Smooth muscle cell (in vitro differentiated cells): ENCODE results near the gene AMBP. TPM values are rescaled to one million over a fixed set of nuclear protein-coding genes. Genes with fewer than 3 reads are reported as not detected.
A peak's percentile ranks its signal among the peaks of the same experiment; 100 is the strongest.

Source experiments
- DNase-seq: peaks from one replicate; lab custom pipeline; 2025; ENCODE audit not compliant: unreplicated experiment; lab: John Stamatoyannopoulos, UW
- H2AFZ ChIP-seq: fragments of 200-600 bp; sonication (generic); 2 replicates; pipeline ENCODE4 v1.6.0; 2016; ENCODE audit warnings: antibody characterized with exemption, low read depth, mild to moderate bottlenecking
- H3F3A ChIP-seq: fragments of 200-600 bp; sonication (generic); 2 replicates; pipeline ENCODE4 v1.6.0; 2017; ENCODE audit warnings: antibody characterized with exemption, low read depth
- H3K27ac ChIP-seq: fragments of 200-600 bp; sonication (generic); 2 replicates; pipeline ENCODE4 v1.5.1; 2016; ENCODE audit warnings: low read depth, mild to moderate bottlenecking
- H3K27me3 ChIP-seq: fragments of 200-600 bp; sonication (generic); 2 replicates; pipeline ENCODE4 v1.6.1; 2016; ENCODE audit warnings: low read depth, mild to moderate bottlenecking
- H3K36me3 ChIP-seq: fragments of 200-600 bp; sonication (generic); 2 replicates; pipeline ENCODE4 v1.5.1; 2016; ENCODE audit warnings: low read depth
- H3K4me1 ChIP-seq: fragments of 200-600 bp; sonication (generic); 2 replicates; pipeline ENCODE4 v1.5.1; 2016; ENCODE audit warnings: low read depth
- H3K4me2 ChIP-seq: fragments of 200-600 bp; sonication (generic); 2 replicates; pipeline ENCODE4 v1.6.0; 2016; ENCODE audit warnings: mild to moderate bottlenecking
- H3K4me3 ChIP-seq: fragments of 200-600 bp; sonication (generic); 2 replicates; pipeline ENCODE4 v1.5.1; 2016; ENCODE audit warnings: mild to moderate bottlenecking
- H3K79me2 ChIP-seq: fragments of 200-600 bp; sonication (generic); 2 replicates; pipeline ENCODE4 v1.6.0; 2016; ENCODE audit warnings: low read depth, mild to moderate bottlenecking
- H3K9ac ChIP-seq: fragments of 200-600 bp; sonication (generic); 2 replicates; pipeline ENCODE4 v1.6.0; 2016; ENCODE audit warnings: low read depth
- H3K9me3 ChIP-seq: fragments of 200-600 bp; sonication (generic); replicated peaks from 2 replicates; pipeline ENCODE4 v1.5.1; 2016; ENCODE audit warnings: low read depth
- H4K20me1 ChIP-seq: fragments of 200-600 bp; sonication (generic); 2 replicates; pipeline ENCODE4 v1.6.0; 2016; ENCODE audit warnings: low read depth
- CTCF ChIP-seq: fragments of 200-600 bp; sonication (generic); IDR thresholded peaks from 2 replicates; pipeline ENCODE4 v1.5.1; 2017; ENCODE audit warnings: borderline replicate concordance, mild to moderate bottlenecking, antibody characterized with exemption; ENCODE audit not compliant: insufficient read depth, poor library complexity, severe bottlenecking
- WGBS: methylation state at CpG from one replicate; pipeline ENCODE4 v1.1.7; 2016; ENCODE audit warnings: low lambda C conversion rate; 5-methylcytosine and 5-hydroxymethylcytosine counted together
- polyA plus RNA-seq: library from polyadenylated mRNA; unstranded; fragments of >200 nt; fragmentation: Nextera tagmentation; extraction: Ambion mirVana; gene quantifications from 2 replicates; pipeline ENCODE4 v1.2.1, GENCODE V29; 2016
- total RNA-seq: library from RNA; depleted of rRNA; stranded (reverse); fragments of >200 nt; gene quantifications from 2 replicates; pipeline ENCODE4 v1.2.3, GENCODE V29; 2014

AMBP gene
- total and polyA plus RNA-seq, 2 experiments from 2014 or later, result 0.35 TPM; not detected in 1

- H3K27ac ChIP-seq, result no peak overlapping the region
- no peaks in the 10 kb centered on the region for H3K4me1 ChIP-seq
- peaks cover 19% of the 10 kb centered on the region for H3K27me3 ChIP-seq
- H3K36me3 ChIP-seq, result no peaks in the 10 kb centered on the region
- H3K9me3 ChIP-seq, result no peaks in the 10 kb centered on the region
- 40% methylated on average over 24 of the region's 28 CpGs for WGBS
- H3K9ac ChIP-seq, result no peak overlapping the region
- TF ChIP-seq CTCF, result peak; percentile 94
- peak; percentile 43 for DNase-seq
- no peaks in the 10 kb centered on the region for H4K20me1 ChIP-seq
- H3K4me3 ChIP-seq, result no peak overlapping the region
- no peaks in the 10 kb centered on the region for H3K79me2 ChIP-seq
- H3F3A ChIP-seq, result no peaks in the 10 kb centered on the region
- no peak overlapping the region for H3K4me2 ChIP-seq
- H2AFZ ChIP-seq, result peak overlapping the region; percentile 35
Observed at GRCh38 chr9:114108016-114108833, 30.1 kb upstream of the AMBP start.

DNA sequence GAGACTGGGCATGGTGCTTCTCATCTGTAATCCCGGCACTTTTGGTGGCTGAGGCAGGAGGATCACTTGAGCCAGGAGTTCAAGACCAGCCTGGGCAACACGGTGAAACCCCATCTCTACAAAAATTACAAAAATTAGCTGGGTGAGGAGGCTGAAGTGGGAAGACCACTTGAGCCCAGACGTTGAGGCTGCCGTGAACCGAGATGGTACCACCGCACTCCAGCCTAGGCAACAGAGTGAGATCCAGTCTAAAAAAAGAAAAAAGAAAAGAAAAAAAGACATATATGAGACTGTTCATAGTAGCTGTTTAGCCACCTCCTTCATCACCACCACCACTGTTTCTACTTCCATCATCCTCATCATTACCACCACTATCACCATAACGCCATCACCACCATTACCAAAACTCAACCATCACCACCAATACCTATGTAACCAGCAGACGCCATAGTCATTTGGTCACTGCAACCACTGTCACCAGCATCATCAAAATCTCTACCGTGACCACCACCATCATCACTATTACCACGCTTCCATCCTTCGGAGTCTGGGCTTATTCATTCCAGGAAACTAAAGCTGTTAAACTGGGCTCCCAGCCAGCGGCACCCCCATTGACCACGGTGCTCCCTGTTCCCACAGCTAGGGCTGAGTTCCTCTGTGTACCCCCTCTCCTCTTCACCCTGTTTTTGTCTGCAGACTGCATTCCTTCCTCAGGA is 29.3 kb upstream of the AMBP start:
- no peak for TF ChIP-seq CTCF
- Histone ChIP-seq H3K4me2 (no peak overlapping the region), H3F3A (no peaks in the 10 kb centered on the region), H3K36me3 (no peaks in the 10 kb centered on the region), H3K27me3 (peaks cover 19% of the 10 kb centered on the region), H3K4me3 (no peak overlapping the region), H3K9me3 (no peaks in the 10 kb centered on the region), H3K27ac (no peak overlapping the region), H4K20me1 (no peaks in the 10 kb centered on the region), H3K9ac (no peak overlapping the region), H3K79me2 (no peaks in the 10 kb centered on the region), H2AFZ (peak overlapping the region; percentile 35), H3K4me1 (no peaks in the 10 kb centered on the region)
- 69% methylated on average over 13 of the region's 13 CpGs for WGBS
- DNase-seq, result no peak

DNA sequence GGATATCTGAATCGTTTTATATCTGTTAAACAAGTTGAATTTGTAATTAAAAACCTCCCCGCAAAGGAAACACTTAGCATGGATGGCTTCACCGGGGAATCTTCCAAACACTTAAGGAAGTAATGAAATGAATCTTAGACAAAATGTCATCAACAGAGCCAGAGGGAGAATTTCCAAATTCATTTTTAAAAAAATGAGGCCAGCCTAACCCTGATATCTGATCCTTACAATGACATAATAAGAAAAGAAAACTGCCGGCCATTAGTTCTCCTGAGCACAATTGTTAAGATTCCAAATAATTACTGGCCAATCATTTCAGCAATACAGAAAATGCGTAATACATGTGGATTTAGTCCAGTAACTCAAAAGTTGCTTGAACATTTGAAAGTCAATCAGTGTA is 27.1 kb upstream of the AMBP start:
- no peak overlapping the region for H2AFZ ChIP-seq
- no peaks in the 10 kb centered on the region for H3K79me2 ChIP-seq
- H3F3A ChIP-seq, result peaks cover 6% of the 10 kb centered on the region
- H3K27ac ChIP-seq, result no peak overlapping the region
- no peaks in the 10 kb centered on the region for H3K9me3 ChIP-seq
- DNase-seq, result no peak
- no peaks in the 10 kb centered on the region for H4K20me1 ChIP-seq
- peaks cover 19% of the 10 kb centered on the region for H3K27me3 ChIP-seq
- H3K4me2 ChIP-seq, result no peak overlapping the region
- H3K9ac ChIP-seq, result no peak overlapping the region
- H3K36me3 ChIP-seq, result no peaks in the 10 kb centered on the region
- 78% methylated on average over 5 of the region's 5 CpGs for WGBS
- TF ChIP-seq CTCF, result no peak
- H3K4me3 ChIP-seq, result no peak overlapping the region
- H3K4me1 ChIP-seq, result no peaks in the 10 kb centered on the region
